ENCODE data around the gene KDELR3. TPM values are rescaled to one million over a fixed set of nuclear protein-coding genes. Genes with fewer than 3 reads are reported as not detected.

KDELR3 gene
- total RNA-seq, 1 experiment from 2014 or later, result 7.3 TPM

DNA sequence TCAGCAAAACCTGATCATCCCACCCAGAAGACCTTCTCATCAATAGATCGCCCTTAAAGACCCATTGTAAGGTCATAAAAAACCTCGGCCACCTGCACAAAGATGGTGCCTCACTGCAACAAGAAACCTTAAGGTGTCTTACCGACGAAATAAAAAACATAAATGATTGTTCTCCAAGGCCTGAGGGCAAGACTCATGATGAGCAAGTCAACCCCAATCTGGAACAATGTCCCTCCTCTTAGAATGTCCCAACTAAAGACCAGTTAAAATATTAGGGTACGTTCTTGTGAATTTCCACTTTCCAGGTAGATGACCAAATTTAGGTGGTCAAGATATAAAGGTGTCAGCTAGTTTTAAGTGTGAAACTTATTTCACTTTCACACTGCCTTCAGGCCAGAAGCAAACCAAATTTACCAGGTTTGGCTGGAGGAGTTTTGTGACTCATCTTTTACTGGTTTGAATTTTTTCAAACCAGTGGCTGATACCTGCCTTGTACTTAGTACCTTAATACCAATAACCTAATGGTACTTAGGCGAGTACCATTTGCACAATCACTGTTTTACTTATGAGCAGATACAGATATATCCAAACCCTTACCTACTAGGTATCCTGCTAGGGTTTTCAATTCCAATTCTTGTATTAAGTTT lies 14.9 kb downstream of the KDELR3 start:
- H2AK5ac ChIP-seq (ENCODE audit: insufficient read length, low read length), result no peak overlapping the region
- H3K27ac ChIP-seq (ENCODE audit: insufficient read length, low read depth, low read length), result no peak overlapping the region
- H4K91ac ChIP-seq (ENCODE audit: insufficient read length, low read depth, low read length), result no peak overlapping the region
- no peak overlapping the region for H3K4me3 Mint-ChIP-seq
- no peak overlapping the region for H3K4ac ChIP-seq (ENCODE audit: low read depth, low read length)
- no CpG with 5 or more reads among the region's 6 CpGs for WGBS (ENCODE audit: extremely low coverage, insufficient read length, low lambda C conversion rate)
- peak overlapping the region in 1 of 3 experiments; percentile 84; a peak in 2 of 7 replicates for H3K27ac Mint-ChIP-seq
- no peak overlapping the region for H2BK20ac ChIP-seq (ENCODE audit: low read depth, low read length, poor library complexity, severe bottlenecking)
- H2AFZ ChIP-seq (ENCODE audit: low read length), result no peak overlapping the region
- H3K9me3 Mint-ChIP-seq, result no peaks in the 10 kb centered on the region
- no peak overlapping the region for H2BK15ac ChIP-seq (ENCODE audit: low read depth, low read length)
- no peak overlapping the region for H4K5ac ChIP-seq (ENCODE audit: insufficient read length, low read depth, low read length)
- TF ChIP-seq, protein P1, sequence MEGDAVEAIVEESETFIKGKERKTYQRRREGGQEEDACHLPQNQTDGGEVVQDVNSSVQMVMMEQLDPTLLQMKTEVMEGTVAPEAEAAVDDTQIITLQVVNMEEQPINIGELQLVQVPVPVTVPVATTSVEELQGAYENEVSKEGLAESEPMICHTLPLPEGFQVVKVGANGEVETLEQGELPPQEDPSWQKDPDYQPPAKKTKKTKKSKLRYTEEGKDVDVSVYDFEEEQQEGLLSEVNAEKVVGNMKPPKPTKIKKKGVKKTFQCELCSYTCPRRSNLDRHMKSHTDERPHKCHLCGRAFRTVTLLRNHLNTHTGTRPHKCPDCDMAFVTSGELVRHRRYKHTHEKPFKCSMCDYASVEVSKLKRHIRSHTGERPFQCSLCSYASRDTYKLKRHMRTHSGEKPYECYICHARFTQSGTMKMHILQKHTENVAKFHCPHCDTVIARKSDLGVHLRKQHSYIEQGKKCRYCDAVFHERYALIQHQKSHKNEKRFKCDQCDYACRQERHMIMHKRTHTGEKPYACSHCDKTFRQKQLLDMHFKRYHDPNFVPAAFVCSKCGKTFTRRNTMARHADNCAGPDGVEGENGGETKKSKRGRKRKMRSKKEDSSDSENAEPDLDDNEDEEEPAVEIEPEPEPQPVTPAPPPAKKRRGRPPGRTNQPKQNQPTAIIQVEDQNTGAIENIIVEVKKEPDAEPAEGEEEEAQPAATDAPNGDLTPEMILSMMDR (conservative IDR thresholded peaks at IDR 0.05), result no peak
- H3T11ph ChIP-seq (ENCODE audit: low read length), result no peak overlapping the region
- no peaks in the 10 kb centered on the region for H3K23me2 ChIP-seq (ENCODE audit: insufficient read length, low read depth, low read length, poor library complexity, severe bottlenecking)
- H3K79me1 ChIP-seq (ENCODE audit: insufficient read depth, low read depth, low read length, poor library complexity, severe bottlenecking), result no peaks in the 10 kb centered on the region
- no peak overlapping the region for H3K14ac ChIP-seq (ENCODE audit: insufficient read depth, low read length)
- DNase-seq, result no peak
- H3K9me3 ChIP-seq (ENCODE audit: control insufficient read depth, low read depth, low read length), result no peaks in the 10 kb centered on the region
- H3K4me1 ChIP-seq (ENCODE audit: insufficient read depth, low read length), result no peaks in the 10 kb centered on the region
- no peaks in the 10 kb centered on the region for H3K79me2 ChIP-seq (ENCODE audit: insufficient read depth, low read length)
- no peak overlapping the region for H3K18ac ChIP-seq (ENCODE audit: insufficient read length, low read depth, low read length)
- no peak overlapping the region for H2BK12ac ChIP-seq (ENCODE audit: insufficient read length, low read depth, low read length)
- no peak overlapping the region for H3K56ac ChIP-seq (ENCODE audit: insufficient read length, low read depth, low read length)
- no peak overlapping the region for H3K4me2 ChIP-seq (ENCODE audit: insufficient read depth, insufficient read length, low read length)
- H4K20me1 ChIP-seq (ENCODE audit: control insufficient read depth, insufficient read depth, insufficient read length), result no peaks in the 10 kb centered on the region
- no peak overlapping the region for H2BK120ac ChIP-seq (ENCODE audit: low read depth, low read length, poor library complexity, severe bottlenecking)
- H2BK5ac ChIP-seq (ENCODE audit: insufficient read length, low read length), result no peak overlapping the region
- peaks cover 8 to 16% of the 10 kb centered on the region in 2 experiments; a peak in 3 of 4 replicates for H3K4me1 Mint-ChIP-seq
- no peak overlapping the region for H3K23ac ChIP-seq (ENCODE audit: insufficient read length, low read depth, low read length)
- no peaks in the 10 kb centered on the region; the same call in 1 of the 2 replicates for H3K27me3 Mint-ChIP-seq (ENCODE audit: low read depth)
- no peaks in the 10 kb centered on the region for H3K27me3 ChIP-seq (ENCODE audit: insufficient read depth, low read length)
- H3K36me3 Mint-ChIP-seq (ENCODE audit: insufficient read depth in 1 of 3, low read depth in 3 of 3), result peaks cover 41 to 73% (median 65%) of the 10 kb centered on the region in 3 experiments
- H4K8ac ChIP-seq (replicated peaks; ENCODE audit: insufficient read length, low read depth, low read length), result no peak overlapping the region
- no peak overlapping the region for H3K9ac ChIP-seq (ENCODE audit: extremely low read depth, insufficient read length, low read length)

Data from H9 (cell line).